ENCODE data around the gene YWHAH.
"Not testable (repeated sequence)": the region's sequence is repeated elsewhere in the genome, so short reads cannot be mapped to it uniquely, and the experiment has no call there.

Gene YWHAH

GRCh38 chr22:31969789-31970489 is 25.6 kb downstream of the YWHAH start:
- Mint-ChIP-seq H3K27ac (no peak overlapping the region), H3K36me3 (no peaks in the 10 kb centered on the region), H3K4me3 (peak overlapping the region; percentile 55), H3K9me3 (no peaks in the 10 kb centered on the region), H3K4me1 (peaks cover 13% of the 10 kb centered on the region), H3K27me3 (peaks cover 45% of the 10 kb centered on the region)
- CTCF ChIA-PET: interaction anchor here (0.6 to 4.5 kb wide), 25 partner anchors 8 to 547 kb away, joined by 3 to 55 read pairs (median 4); partner anchors contain the start of gene PISD
- peak; percentile 73 for DNase-seq

GRCh38 chr22:31970490-31971444 is 26.4 kb downstream of the YWHAH start:
- Mint-ChIP-seq H3K4me1 (peaks cover 13% of the 10 kb centered on the region), H3K27ac (no peak overlapping the region), H3K9me3 (no peaks in the 10 kb centered on the region), H3K36me3 (no peaks in the 10 kb centered on the region), H3K27me3 (peaks cover 45% of the 10 kb centered on the region), H3K4me3 (peak overlapping the region; percentile 55)
- CTCF ChIA-PET: interaction anchor here (0.6 to 4.5 kb wide), 28 partner anchors 8 to 547 kb away, joined by 3 to 55 read pairs (median 4); partner anchors contain the start of gene PISD
- DNase-seq: peak; percentile 91

GRCh38 chr22:31972180-31972579 is 27.8 kb downstream of the YWHAH start:
- Mint-ChIP-seq H3K4me1 (peaks cover 16% of the 10 kb centered on the region), H3K27me3 (peaks cover 46% of the 10 kb centered on the region), H3K4me3 (no peak overlapping the region), H3K9me3 (no peaks in the 10 kb centered on the region), H3K36me3 (no peaks in the 10 kb centered on the region), H3K27ac (no peak overlapping the region)
- DNase-seq: no peak
- CTCF ChIA-PET: interaction anchor here (1.1 to 1.5 kb wide), 3 partner anchors 11 to 109 kb away, joined by 3 to 7 read pairs (median 3); no protein-coding TSS in a partner anchor

- no peak for DNase-seq
- peaks cover 44% of the 10 kb centered on the region for H3K27me3 Mint-ChIP-seq
- no peak overlapping the region for H3K27ac Mint-ChIP-seq
- CTCF ChIA-PET: no interaction called here
- no peak overlapping the region for H3K4me3 Mint-ChIP-seq
- H3K9me3 Mint-ChIP-seq: no peaks in the 10 kb centered on the region
- H3K36me3 Mint-ChIP-seq: no peaks in the 10 kb centered on the region
- peaks cover 18% of the 10 kb centered on the region for H3K4me1 Mint-ChIP-seq
Observed at GRCh38 chr22:31973739-31974138, 29.4 kb downstream of the YWHAH start.

- CTCF ChIA-PET: interaction anchor here (0.6 to 2.9 kb wide), 12 partner anchors 13 to 532 kb away, joined by 3 to 35 read pairs (median 4); no protein-coding TSS in a partner anchor
- no peak overlapping the region for H3K27ac Mint-ChIP-seq
Observed at GRCh38 chr22:31977141-31977841, 33.0 kb downstream of the YWHAH start.

GRCh38 chr22:31977939-31978338 is 33.6 kb downstream of the YWHAH start:
- no peak overlapping the region for H3K27ac Mint-ChIP-seq
- peaks cover 10% of the 10 kb centered on the region for H3K27me3 Mint-ChIP-seq
- no peak overlapping the region for H3K4me3 Mint-ChIP-seq

More at GRCh38 chr22:31977141-31977841, 33.0 kb downstream of the YWHAH start:
- Mint-ChIP-seq H3K4me3 (no peak overlapping the region), H3K9me3 (no peaks in the 10 kb centered on the region), H3K27me3 (peaks cover 17% of the 10 kb centered on the region), H3K4me1 (peaks cover 5% of the 10 kb centered on the region), H3K36me3 (no peaks in the 10 kb centered on the region)
- DNase-seq: peak; percentile 88

GRCh38 chr22:31980628-31981027 is 36.3 kb downstream of the YWHAH start:
- Mint-ChIP-seq H3K4me1 (peaks cover 5% of the 10 kb centered on the region), H3K36me3 (no peaks in the 10 kb centered on the region)
- CTCF ChIA-PET: no interaction called here

More at GRCh38 chr22:31977939-31978338, 33.6 kb downstream of the YWHAH start:
- Mint-ChIP-seq H3K36me3 (no peaks in the 10 kb centered on the region), H3K9me3 (no peaks in the 10 kb centered on the region), H3K4me1 (peaks cover 5% of the 10 kb centered on the region)
- no peak for DNase-seq
- CTCF ChIA-PET: interaction anchor here (0.6 to 2.9 kb wide), 12 partner anchors 13 to 578 kb away, joined by 3 to 35 read pairs (median 3); no protein-coding TSS in a partner anchor

GRCh38 chr22:31981976-31982375 is 37.6 kb downstream of the YWHAH start:
- DNase-seq, H3K27me3 Mint-ChIP-seq, H3K4me1 Mint-ChIP-seq, H3K9me3 Mint-ChIP-seq, H3K36me3 Mint-ChIP-seq, H3K27ac Mint-ChIP-seq, H3K4me3 Mint-ChIP-seq, CTCF ChIA-PET: not testable (repeated sequence)

More at GRCh38 chr22:31980628-31981027, 36.3 kb downstream of the YWHAH start:
- Mint-ChIP-seq H3K4me3 (no peak overlapping the region), H3K9me3 (no peaks in the 10 kb centered on the region), H3K27ac (no peak overlapping the region), H3K27me3 (peaks cover 7% of the 10 kb centered on the region)
- no peak for DNase-seq

- CTCF ChIA-PET: no interaction called here
- DNase-seq: no peak
- no peaks in the 10 kb centered on the region for H3K9me3 Mint-ChIP-seq
- H3K27ac Mint-ChIP-seq: no peak overlapping the region
- no peaks in the 10 kb centered on the region for H3K4me1 Mint-ChIP-seq
- no peak overlapping the region for H3K4me3 Mint-ChIP-seq
- no peaks in the 10 kb centered on the region for H3K36me3 Mint-ChIP-seq
- H3K27me3 Mint-ChIP-seq: peaks cover 5% of the 10 kb centered on the region
Observed at GRCh38 chr22:31983911-31984656, 39.7 kb downstream of the YWHAH start.

- Mint-ChIP-seq H3K4me3 (no peak overlapping the region), H3K4me1 (no peaks in the 10 kb centered on the region), H3K27me3 (peaks cover 27% of the 10 kb centered on the region), H3K36me3 (no peaks in the 10 kb centered on the region), H3K9me3 (no peaks in the 10 kb centered on the region), H3K27ac (no peak overlapping the region)
- no peak for DNase-seq
- CTCF ChIA-PET: no interaction called here
Observed at GRCh38 chr22:31987218-31987617, 42.9 kb downstream of the YWHAH start.

- Mint-ChIP-seq H3K27ac (no peak overlapping the region), H3K4me1 (no peaks in the 10 kb centered on the region)
- CTCF ChIA-PET: interaction anchor here (2.9 kb wide), 1 partner anchor 13 kb away, joined by 8 read pairs; no protein-coding TSS in a partner anchor
Observed at GRCh38 chr22:31991102-31991839, 46.9 kb downstream of the YWHAH start.

GRCh38 chr22:31995046-31995445 is 50.7 kb downstream of the YWHAH start:
- CTCF ChIA-PET: interaction anchor here (1.2 to 1.6 kb wide), 3 partner anchors 18 to 114 kb away, joined by 3 to 4 read pairs (median 3); no protein-coding TSS in a partner anchor

More at GRCh38 chr22:31991102-31991839, 46.9 kb downstream of the YWHAH start:
- Mint-ChIP-seq H3K36me3 (no peaks in the 10 kb centered on the region), H3K9me3 (no peaks in the 10 kb centered on the region), H3K4me3 (no peak overlapping the region), H3K27me3 (peaks cover 29% of the 10 kb centered on the region)
- no peak for DNase-seq

More at GRCh38 chr22:31995046-31995445, 50.7 kb downstream of the YWHAH start:
- DNase-seq: no peak
- Mint-ChIP-seq H3K27me3 (peaks cover 26% of the 10 kb centered on the region), H3K36me3 (no peaks in the 10 kb centered on the region), H3K4me3 (no peak overlapping the region), H3K27ac (no peak overlapping the region), H3K4me1 (no peaks in the 10 kb centered on the region), H3K9me3 (no peaks in the 10 kb centered on the region)
